ENCODE measurements around the gene EEFSEC. TPM values are rescaled to one million over a fixed set of nuclear protein-coding genes. Genes with fewer than 3 reads are reported as not detected.

Gene EEFSEC
- total RNA-seq, 3 donors from 2014 or later = 9.7 to 10.9 (median 10.8) TPM

DNA sequence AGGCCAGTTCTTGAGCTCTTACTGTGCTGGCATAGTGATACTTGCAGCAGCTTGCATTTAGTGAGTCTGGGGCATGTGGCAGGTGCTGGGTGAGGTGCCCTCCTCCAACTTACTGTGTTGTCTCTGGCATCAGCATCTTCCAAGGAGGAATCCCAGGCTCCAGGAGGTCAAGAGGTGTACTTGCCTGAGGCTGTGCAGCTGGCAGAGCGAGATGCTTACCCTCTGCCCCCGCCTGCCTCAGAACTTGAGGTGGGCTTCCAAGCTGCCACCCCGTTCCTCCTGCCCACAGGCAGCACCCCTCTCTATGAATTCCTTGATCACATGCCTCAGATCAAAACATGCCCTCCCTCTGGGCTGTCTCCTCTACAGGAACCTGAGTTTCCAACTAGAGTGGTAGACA is 86.0 kb downstream of the EEFSEC start:
- TF ChIP-seq, protein P1, sequence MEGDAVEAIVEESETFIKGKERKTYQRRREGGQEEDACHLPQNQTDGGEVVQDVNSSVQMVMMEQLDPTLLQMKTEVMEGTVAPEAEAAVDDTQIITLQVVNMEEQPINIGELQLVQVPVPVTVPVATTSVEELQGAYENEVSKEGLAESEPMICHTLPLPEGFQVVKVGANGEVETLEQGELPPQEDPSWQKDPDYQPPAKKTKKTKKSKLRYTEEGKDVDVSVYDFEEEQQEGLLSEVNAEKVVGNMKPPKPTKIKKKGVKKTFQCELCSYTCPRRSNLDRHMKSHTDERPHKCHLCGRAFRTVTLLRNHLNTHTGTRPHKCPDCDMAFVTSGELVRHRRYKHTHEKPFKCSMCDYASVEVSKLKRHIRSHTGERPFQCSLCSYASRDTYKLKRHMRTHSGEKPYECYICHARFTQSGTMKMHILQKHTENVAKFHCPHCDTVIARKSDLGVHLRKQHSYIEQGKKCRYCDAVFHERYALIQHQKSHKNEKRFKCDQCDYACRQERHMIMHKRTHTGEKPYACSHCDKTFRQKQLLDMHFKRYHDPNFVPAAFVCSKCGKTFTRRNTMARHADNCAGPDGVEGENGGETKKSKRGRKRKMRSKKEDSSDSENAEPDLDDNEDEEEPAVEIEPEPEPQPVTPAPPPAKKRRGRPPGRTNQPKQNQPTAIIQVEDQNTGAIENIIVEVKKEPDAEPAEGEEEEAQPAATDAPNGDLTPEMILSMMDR (IDR thresholded peaks at IDR 0.05) = no peak
- intact Hi-C loops (cut with DNase I, micrococcal nuclease) = no loop called here
- Histone ChIP-seq H3K36me3 (ENCODE audit: low read depth) (no peaks in the 10 kb centered on the region), H3K4me1 (ENCODE audit: low read depth) (peaks cover 28% of the 10 kb centered on the region), H3K4me3 (no peak overlapping the region), H3K9me3 (no peaks in the 10 kb centered on the region)
- DNase-seq (no peak), ATAC-seq (no peak)

DNA sequence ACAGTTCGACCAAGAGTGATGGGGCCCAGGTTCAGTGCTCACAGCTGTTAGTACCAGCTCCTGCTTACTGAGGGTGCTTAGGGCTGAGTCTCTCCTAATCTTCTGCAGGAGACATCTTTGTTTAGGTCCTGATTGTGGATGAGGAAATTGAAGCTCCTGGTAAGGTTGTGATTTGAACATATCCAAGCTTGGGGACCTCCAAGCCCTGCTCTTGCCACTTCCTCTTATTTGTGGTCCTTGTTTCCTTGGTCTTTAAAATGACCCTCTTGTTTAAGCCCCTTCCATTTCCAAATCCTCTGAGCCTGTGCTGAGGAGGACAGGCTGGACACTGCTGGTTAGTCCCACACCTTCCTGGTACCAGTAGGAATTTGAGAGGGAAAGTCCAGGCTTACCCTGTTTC is 87.0 kb downstream of the EEFSEC start:
- Histone ChIP-seq H3K36me3 (ENCODE audit: low read depth) (no peaks in the 10 kb centered on the region), H3K9me3 (no peaks in the 10 kb centered on the region), H3K4me1 (ENCODE audit: low read depth) (peaks cover 19% of the 10 kb centered on the region), H3K4me3 (no peak overlapping the region)
- ATAC-seq (no peak), DNase-seq (no peak)
- intact Hi-C loops (cut with DNase I, micrococcal nuclease) = no loop called here
- TF ChIP-seq, protein P1 (IDR thresholded peaks at IDR 0.05) = no peak

DNA sequence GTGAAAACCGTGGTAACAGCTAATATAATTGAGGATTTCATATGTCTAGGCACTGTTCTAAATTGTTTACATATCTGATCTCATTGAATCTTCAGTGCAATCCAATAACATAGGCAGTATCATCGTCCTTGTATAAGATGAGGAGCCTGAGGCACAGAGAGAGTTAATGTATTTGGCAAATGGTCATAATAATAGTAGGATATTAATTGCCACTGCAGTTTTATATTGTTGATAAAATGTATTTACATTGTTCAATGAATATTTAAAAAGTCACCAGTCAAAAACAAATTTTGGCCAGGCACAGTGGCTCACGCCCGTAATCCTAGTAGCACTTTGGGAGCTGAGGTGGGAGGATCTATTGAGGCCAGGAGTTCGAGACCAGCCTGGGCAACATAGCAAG is 88.5 kb downstream of the EEFSEC start:
- DNase-seq (no peak), ATAC-seq (no peak)
- peaks cover 4% of the 10 kb centered on the region for H3K4me1 ChIP-seq (ENCODE audit: low read depth)
- H3K9me3 ChIP-seq = no peaks in the 10 kb centered on the region
- H3K4me3 ChIP-seq = no peak overlapping the region
- H3K36me3 ChIP-seq (ENCODE audit: low read depth) = no peaks in the 10 kb centered on the region
- intact Hi-C loops (cut with DNase I, micrococcal nuclease) = no loop called here
- TF ChIP-seq, protein P1 (IDR thresholded peaks at IDR 0.05) = no peak

DNA sequence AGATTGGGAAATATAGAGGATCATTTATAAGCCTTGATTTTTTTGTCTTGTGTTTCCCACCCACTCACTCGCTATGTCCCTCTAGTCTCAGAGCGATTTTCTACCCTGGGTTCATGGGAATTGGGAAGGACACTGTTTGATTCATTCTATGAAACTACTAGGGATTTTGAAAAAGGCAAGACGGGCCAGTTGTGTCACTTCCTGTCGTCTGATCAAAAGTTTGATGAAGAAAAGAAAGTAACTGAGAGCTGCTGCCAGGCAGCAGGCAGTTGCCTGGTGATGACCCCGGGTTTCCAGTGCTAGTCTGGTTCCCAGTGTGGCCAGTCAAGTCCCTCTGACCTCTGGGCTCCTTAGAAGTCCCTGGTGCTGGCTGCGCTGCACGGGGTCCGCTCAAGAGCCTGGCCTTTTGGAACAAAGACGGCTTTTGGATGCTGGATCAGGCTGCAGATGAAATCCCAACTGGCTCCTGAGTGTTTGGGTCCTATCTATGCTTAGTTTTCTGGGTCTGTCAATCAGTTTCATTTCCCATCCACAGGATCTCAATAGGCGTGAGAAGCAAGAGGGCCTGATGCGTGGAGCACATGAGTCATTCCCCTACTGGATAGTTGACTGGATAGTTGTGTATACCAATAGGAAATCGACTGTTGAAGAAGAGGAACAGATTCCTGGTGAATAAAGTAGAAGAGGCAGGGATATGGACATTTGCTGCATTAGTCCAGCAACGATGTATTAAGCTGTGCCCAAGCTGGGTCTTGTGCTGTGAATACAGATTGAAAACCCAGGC is 89.7 kb downstream of the EEFSEC start:
- TF ChIP-seq, protein P1 (IDR thresholded peaks at IDR 0.05) = no peak
- no peaks in the 10 kb centered on the region for H3K9me3 ChIP-seq
- no peak for ATAC-seq

DNA sequence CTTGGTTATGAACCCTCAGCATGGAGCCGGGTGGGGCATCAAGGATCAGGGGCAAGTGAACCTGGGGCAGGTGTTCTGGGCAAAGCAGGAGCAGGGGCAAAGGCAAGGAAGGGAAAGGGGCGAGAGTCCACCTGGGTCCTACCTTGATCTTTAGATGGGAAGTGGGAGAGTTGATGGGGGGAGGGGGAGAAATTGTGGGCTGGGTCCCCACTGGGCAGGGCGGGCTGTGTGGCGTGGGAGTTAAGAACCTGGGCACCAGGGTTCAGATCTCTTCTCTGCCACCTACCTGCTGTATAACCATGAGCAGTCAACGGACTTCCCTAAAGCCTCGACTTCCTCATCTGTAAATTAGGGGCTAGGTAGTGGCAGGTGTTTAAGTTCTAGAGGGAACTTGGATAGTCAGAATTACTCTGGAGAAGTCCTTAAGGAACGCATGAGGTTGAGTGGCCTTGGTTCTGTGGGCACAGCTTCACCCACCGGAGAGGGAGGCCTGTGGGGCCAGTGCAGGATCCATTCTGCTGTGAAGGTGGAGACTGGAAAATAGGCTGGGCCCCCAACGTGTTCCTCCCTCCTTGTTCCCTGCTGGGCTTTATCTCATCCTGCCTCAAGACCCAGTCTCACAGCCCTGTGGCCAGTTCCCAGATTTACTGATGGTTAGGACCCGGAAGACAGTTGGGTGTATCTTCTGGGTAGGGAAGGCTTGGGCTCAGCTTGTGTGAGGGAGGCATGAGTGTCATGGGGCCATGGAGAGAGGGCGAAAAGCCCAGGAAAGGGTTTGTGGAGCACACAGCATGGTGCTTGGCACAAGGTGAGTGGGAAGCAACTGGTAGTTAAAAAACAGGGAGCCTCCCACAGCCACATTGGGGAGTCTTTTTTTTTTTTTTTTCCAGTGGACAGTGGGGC is 90.6 kb downstream of the EEFSEC start:
- no peaks in the 10 kb centered on the region for H3K4me1 ChIP-seq (ENCODE audit: low read depth)
- no peaks in the 10 kb centered on the region for H3K36me3 ChIP-seq (ENCODE audit: low read depth)
- intact Hi-C loops (cut with DNase I, micrococcal nuclease) = no loop called here
- TF ChIP-seq, protein P1 (IDR thresholded peaks at IDR 0.05) = no peak
- DNase-seq (no peak), ATAC-seq (no peak)
- no peak overlapping the region for H3K4me3 ChIP-seq
- no peaks in the 10 kb centered on the region for H3K9me3 ChIP-seq

More for the DNA sequence above, 89.7 kb downstream of the EEFSEC start:
- DNase-seq = peak in 1 of 3 donors; percentile 46
- intact Hi-C loops (cut with DNase I, micrococcal nuclease) = no loop called here
- H3K4me3 ChIP-seq = no peak overlapping the region
- no peaks in the 10 kb centered on the region for H3K36me3 ChIP-seq (ENCODE audit: low read depth)
- H3K4me1 ChIP-seq (ENCODE audit: low read depth) = no peaks in the 10 kb centered on the region

Measured in mucosa of descending colon (tissue), 3 donors.